VCaP (cell line): ENCODE results near the gene NUP62CL.
"Not testable (repeated sequence)": the region's sequence is repeated elsewhere in the genome, so short reads cannot be mapped to it uniquely, and the experiment has no call there.

ENCODE experiments used
- H3K27ac ChIP-seq: fragments of 450-650 bp; 2 replicates; pipeline ENCODE4 v1.5.1; 2017
- CTCF ChIP-seq: fragments of 450-650 bp; conservative IDR thresholded peaks from 2 replicates; pipeline ENCODE4 v1.5.1; 2017; ENCODE audit warnings: mild to moderate bottlenecking, moderate library complexity

Gene NUP62CL

GRCh38 chrX:107167163-107167921 is 38.9 kb downstream of the NUP62CL start:
- H3K27ac ChIP-seq, result no peak overlapping the region
- no peak for TF ChIP-seq CTCF

GRCh38 chrX:107157618-107158017 is 48.6 kb downstream of the NUP62CL start:
- H3K27ac ChIP-seq, result not testable (repeated sequence)

GRCh38 chrX:107155621-107156430 is 50.4 kb downstream of the NUP62CL start:
- H3K27ac ChIP-seq, result not testable (repeated sequence)

GRCh38 chrX:107154787-107155620 is 51.2 kb downstream of the NUP62CL start:
- no peak overlapping the region for H3K27ac ChIP-seq
- no peak for TF ChIP-seq CTCF

GRCh38 chrX:107153005-107153404 is 53.2 kb downstream of the NUP62CL start:
- H3K27ac ChIP-seq, result no peak overlapping the region
- TF ChIP-seq CTCF, result no peak

GRCh38 chrX:107146670-107147069 is 59.6 kb downstream of the NUP62CL start:
- H3K27ac ChIP-seq, result no peak overlapping the region
- no peak for TF ChIP-seq CTCF

GRCh38 chrX:107135965-107136307 is 70.3 kb downstream of the NUP62CL start:
- no peak overlapping the region for H3K27ac ChIP-seq
- no peak for TF ChIP-seq CTCF

GRCh38 chrX:107135049-107135964 is 70.9 kb downstream of the NUP62CL start:
- TF ChIP-seq CTCF, result no peak
- H3K27ac ChIP-seq, result no peak overlapping the region
